IMR-90 (cell line): ENCODE data around the gene LMNB1.

Experiments used
- BHLHE40 ChIP-seq: fragments of 150-350 bp; IDR thresholded peaks from 2 replicates; pipeline ENCODE4 v1.6.1; 2016; ENCODE audit warnings: mild to moderate bottlenecking, low read depth, low read length
- CEBPB ChIP-seq: IDR thresholded peaks from 2 replicates; pipeline ENCODE4 v1.6.1; 2012; ENCODE audit warnings: low read depth, low read length, improper control_type of control experiment
- CHD1 ChIP-seq: IDR thresholded peaks from 2 replicates; pipeline ENCODE4 v1.6.1; 2012; ENCODE audit warnings: low read depth, low read length, improper control_type of control experiment
- ELK1 ChIP-seq: fragments of 150-350 bp; IDR thresholded peaks from 2 replicates; pipeline ENCODE4 v1.6.1; 2016; ENCODE audit warnings: low read depth, mild to moderate bottlenecking, low read length, moderate library complexity, borderline replicate concordance
- FOS ChIP-seq: fragments of 150-350 bp; IDR thresholded peaks from 2 replicates; pipeline ENCODE4 v1.6.1; 2016; ENCODE audit warnings: low read depth, low read length
- MAZ ChIP-seq: IDR thresholded peaks from 2 replicates; pipeline ENCODE4 v1.6.1; 2012; ENCODE audit warnings: low read depth, mild to moderate bottlenecking, low read length, improper control_type of control experiment, moderate library complexity, borderline replicate concordance
- MXI1 ChIP-seq: IDR thresholded peaks from 2 replicates; pipeline ENCODE4 v1.6.1; 2012; ENCODE audit warnings: low read depth, mild to moderate bottlenecking, low read length, moderate library complexity, borderline replicate concordance
- POLR2A ChIP-seq: IDR thresholded peaks from 2 replicates; pipeline ENCODE4 v1.6.1; 2012; ENCODE audit warnings: mild to moderate bottlenecking, low read depth, low read length
- RAD21 ChIP-seq: IDR thresholded peaks from 2 replicates; pipeline ENCODE4 v1.6.1; 2012; ENCODE audit warnings: low read length, improper control_type of control experiment
- RCOR1 ChIP-seq: IDR thresholded peaks from 2 replicates; pipeline ENCODE4 v1.6.1; 2012; ENCODE audit warnings: mild to moderate bottlenecking, low read length, improper control_type of control experiment; ENCODE audit not compliant: insufficient replicate concordance
- RFX5 ChIP-seq: IDR thresholded peaks from 2 replicates; pipeline ENCODE4 v1.8.0; 2012; ENCODE audit warnings: low read depth, mild to moderate bottlenecking, low read length, moderate library complexity
- SMC3 ChIP-seq: fragments of 150-350 bp; IDR thresholded peaks from 2 replicates; pipeline ENCODE4 v1.6.1; 2016; ENCODE audit warnings: low read depth, mild to moderate bottlenecking, antibody characterized with exemption, low read length, moderate library complexity
- USF2 ChIP-seq: fragments of 150-350 bp; IDR thresholded peaks from 2 replicates; pipeline ENCODE4 v1.6.1; 2017; ENCODE audit warnings: mild to moderate bottlenecking, antibody characterized with exemption, low read length, low read depth
- TF ChIP-seq, protein P1 (sequence below): conservative IDR thresholded peaks from 2 replicates; pipeline ENCODE4 v1.5.1; 2012; ENCODE audit warnings: mild to moderate bottlenecking, low read depth, low read length, improper control_type of control experiment

GRCh38 chr5:126847456-126847820 is 70.5 kb downstream of the LMNB1 start:
- TF ChIP-seq POLR2A: no peak
- TF ChIP-seq, protein P1, sequence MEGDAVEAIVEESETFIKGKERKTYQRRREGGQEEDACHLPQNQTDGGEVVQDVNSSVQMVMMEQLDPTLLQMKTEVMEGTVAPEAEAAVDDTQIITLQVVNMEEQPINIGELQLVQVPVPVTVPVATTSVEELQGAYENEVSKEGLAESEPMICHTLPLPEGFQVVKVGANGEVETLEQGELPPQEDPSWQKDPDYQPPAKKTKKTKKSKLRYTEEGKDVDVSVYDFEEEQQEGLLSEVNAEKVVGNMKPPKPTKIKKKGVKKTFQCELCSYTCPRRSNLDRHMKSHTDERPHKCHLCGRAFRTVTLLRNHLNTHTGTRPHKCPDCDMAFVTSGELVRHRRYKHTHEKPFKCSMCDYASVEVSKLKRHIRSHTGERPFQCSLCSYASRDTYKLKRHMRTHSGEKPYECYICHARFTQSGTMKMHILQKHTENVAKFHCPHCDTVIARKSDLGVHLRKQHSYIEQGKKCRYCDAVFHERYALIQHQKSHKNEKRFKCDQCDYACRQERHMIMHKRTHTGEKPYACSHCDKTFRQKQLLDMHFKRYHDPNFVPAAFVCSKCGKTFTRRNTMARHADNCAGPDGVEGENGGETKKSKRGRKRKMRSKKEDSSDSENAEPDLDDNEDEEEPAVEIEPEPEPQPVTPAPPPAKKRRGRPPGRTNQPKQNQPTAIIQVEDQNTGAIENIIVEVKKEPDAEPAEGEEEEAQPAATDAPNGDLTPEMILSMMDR: no peak
- no peak for TF ChIP-seq CHD1
- no peak for TF ChIP-seq MAZ
- TF ChIP-seq MXI1: no peak
- no peak for TF ChIP-seq RCOR1
- no peak for TF ChIP-seq BHLHE40
- no peak for TF ChIP-seq ELK1
- no peak for TF ChIP-seq RFX5
- no peak for TF ChIP-seq FOS
- TF ChIP-seq USF2: no peak
- TF ChIP-seq CEBPB: no peak
- TF ChIP-seq RAD21: no peak
- TF ChIP-seq SMC3: no peak
